Type B pancreatic cell (in vitro differentiated cells): ENCODE measurements around the gene CCL7. TPM values are rescaled to one million over a fixed set of nuclear protein-coding genes. Genes with fewer than 3 reads are reported as not detected.

Experiments
- DNase-seq: peaks from one replicate; pipeline ENCODE4 v3.0.0; 2021; ENCODE audit warnings: mixed read lengths; ENCODE audit not compliant: unreplicated experiment; ENCODE audit errors: extremely low spot score
- H3K27ac Mint-ChIP-seq: 2 replicates; pipeline ENCODE4 v1.8.0; 2021; ENCODE audit warnings: mild to moderate bottlenecking, mixed read lengths
- H3K27me3 Mint-ChIP-seq: 2 replicates; pipeline ENCODE4 v1.8.0; 2021; ENCODE audit warnings: mixed read lengths
- H3K36me3 Mint-ChIP-seq: 2 replicates; pipeline ENCODE4 v1.8.0; 2021; ENCODE audit warnings: mixed read lengths
- H3K4me1 Mint-ChIP-seq: one replicate; pipeline ENCODE4 v1.8.0; 2021; ENCODE audit warnings: mixed read lengths; ENCODE audit not compliant: unreplicated experiment
- H3K4me3 Mint-ChIP-seq: 2 replicates; pipeline ENCODE4 v1.8.0; 2021; ENCODE audit warnings: mild to moderate bottlenecking, mixed read lengths
- H3K9me3 Mint-ChIP-seq: 2 replicates; pipeline ENCODE4 v1.8.0; 2021; ENCODE audit warnings: mixed read lengths
- CTCF ChIP-seq: fragments of 200-600 bp; sonication (generic); conservative IDR thresholded peaks from 2 replicates; pipeline ENCODE4 v1.5.0; 2021; ENCODE audit warnings: antibody characterized with exemption, mild to moderate bottlenecking
- total RNA-seq: library from RNA; stranded (reverse); gene quantifications from 2 replicates; pipeline ENCODE4 v1.2.1, GENCODE V29; 2021; ENCODE audit warnings: low replicate concordance

The CCL7 gene
- total RNA-seq, 1 donor from 2014 or later = not detected

GRCh38 chr17:34255841-34256240, 14.2 kb upstream of the CCL7 start:
- TF ChIP-seq CTCF = no peak
- Mint-ChIP-seq H3K9me3 (no peaks in the 10 kb centered on the region), H3K27ac (peak overlapping the region; percentile 26), H3K4me3 (peak overlapping the region; percentile 82), H3K36me3 (no peaks in the 10 kb centered on the region), H3K27me3 (peaks cover 23% of the 10 kb centered on the region), H3K4me1 (peaks cover 26% of the 10 kb centered on the region)
- no peak for DNase-seq

GRCh38 chr17:34257299-34257985, 12.6 kb upstream of the CCL7 start:
- Mint-ChIP-seq H3K4me3 (no peak overlapping the region), H3K4me1 (peaks cover 21% of the 10 kb centered on the region), H3K27ac (no peak overlapping the region), H3K36me3 (no peaks in the 10 kb centered on the region), H3K9me3 (no peaks in the 10 kb centered on the region), H3K27me3 (peaks cover 24% of the 10 kb centered on the region)
- no peak for DNase-seq
- no peak for TF ChIP-seq CTCF

GRCh38 chr17:34257986-34258326, 12.1 kb upstream of the CCL7 start:
- H3K4me3 Mint-ChIP-seq = no peak overlapping the region
- no peak overlapping the region for H3K27ac Mint-ChIP-seq
- no peaks in the 10 kb centered on the region for H3K36me3 Mint-ChIP-seq
- DNase-seq = no peak
- no peak for TF ChIP-seq CTCF
- no peaks in the 10 kb centered on the region for H3K9me3 Mint-ChIP-seq
- peaks cover 25% of the 10 kb centered on the region for H3K27me3 Mint-ChIP-seq
- peaks cover 17% of the 10 kb centered on the region for H3K4me1 Mint-ChIP-seq

- H3K4me3 Mint-ChIP-seq = no peak overlapping the region
- H3K27ac Mint-ChIP-seq = no peak overlapping the region
- no peaks in the 10 kb centered on the region for H3K36me3 Mint-ChIP-seq
Observed at GRCh38 chr17:34259146-34259545, 10.9 kb upstream of the CCL7 start.

GRCh38 chr17:34260861-34261260, 9.2 kb upstream of the CCL7 start:
- peaks cover 33% of the 10 kb centered on the region for H3K27me3 Mint-ChIP-seq
- TF ChIP-seq CTCF = no peak
- no peak overlapping the region for H3K4me3 Mint-ChIP-seq
- no peak for DNase-seq
- no peak overlapping the region for H3K27ac Mint-ChIP-seq
- no peaks in the 10 kb centered on the region for H3K4me1 Mint-ChIP-seq
- H3K36me3 Mint-ChIP-seq = no peaks in the 10 kb centered on the region
- no peaks in the 10 kb centered on the region for H3K9me3 Mint-ChIP-seq

More at GRCh38 chr17:34259146-34259545, 10.9 kb upstream of the CCL7 start:
- Mint-ChIP-seq H3K4me1 (peaks cover 11% of the 10 kb centered on the region), H3K27me3 (peaks cover 25% of the 10 kb centered on the region), H3K9me3 (no peaks in the 10 kb centered on the region)
- DNase-seq = no peak
- no peak for TF ChIP-seq CTCF
